Transverse colon (tissue), 4 donors: ENCODE results near the gene PFN1. TPM values are rescaled to one million over a fixed set of nuclear protein-coding genes. Genes with fewer than 3 reads are reported as not detected.

Experiments used
- DNase-seq: peaks from one replicate; pipeline ENCODE4 v3.0.0-alpha.2; 2019
- H3K27ac ChIP-seq, 4 donors: fragments of 200-600 bp; sonication (generic); 2 replicates each; pipeline ENCODE4 v1.5.1; 2016 to 2018; ENCODE audit warnings: inconsistent platforms in 4 of 4
- H3K27me3 ChIP-seq: fragments of 200-600 bp; sonication (generic); 2 replicates; pipeline ENCODE4 v1.5.1; 2017; ENCODE audit warnings: inconsistent platforms
- H3K36me3 ChIP-seq, 4 donors: fragments of 200-600 bp; sonication (generic); 2 replicates each; pipeline ENCODE4 v1.5.1; 2017 to 2019; ENCODE audit warnings: inconsistent platforms in 4 of 4
- H3K4me1 ChIP-seq, 4 donors: fragments of 200-600 bp; sonication (generic); 2 replicates each; pipeline ENCODE4 v1.5.1; 2017 to 2020; ENCODE audit warnings: inconsistent platforms in 4 of 4
- H3K4me3 ChIP-seq, 4 donors: fragments of 200-600 bp; sonication (generic); 1 replicate in 1 of 4; 2 replicates in 3 of 4; pipeline versions ENCODE4 v1.5.1 to v1.6.1; 2017 to 2019; ENCODE audit warnings: inconsistent platforms in 4 of 4
- H3K9me3 ChIP-seq, 2 donors: fragments of 200-600 bp; sonication (generic); 2 replicates each; pipeline ENCODE4 v1.5.1; 2017 to 2019; ENCODE audit warnings: inconsistent platforms in 2 of 2
- EP300 ChIP-seq: sonication (generic); formaldehyde crosslinking; IDR thresholded peaks from one replicate; pipeline ENCODE4 v1.6.1; 2017; ENCODE audit warnings: antibody characterized with exemption, low read depth
- POLR2A ChIP-seq: fragments of 450-650 bp; IDR thresholded peaks from one replicate; pipeline ENCODE4 v1.6.1; 2016; ENCODE audit warnings: antibody characterized with exemption, mild to moderate bottlenecking, moderate library complexity
- POLR2AphosphoS5 ChIP-seq, 3 donors: sonication (generic); formaldehyde crosslinking; IDR thresholded peaks; one replicate each; pipeline ENCODE4 v1.6.1; 2016; ENCODE audit warnings: antibody characterized with exemption in 3 of 3
- WGBS, 2 donors: methylation state at CpG; one replicate each; pipeline ENCODE4 v1.1.5; 2018; ENCODE audit warnings: low coverage in 1 of 2; 5-methylcytosine and 5-hydroxymethylcytosine counted together
- in situ Hi-C, 4 donors: fragments of 200-750 bp; cut with MboI; loops; one replicate each; pipeline versions ENCODE4 v1.15.0 to v1.15.1; 2017; ENCODE audit warnings: low sequenced_read_pairs in 3 of 4, low pct_ligation_motif_present in 1 of 4, low pct_unique_long_range_greater_than_20kb in 1 of 4
- intact Hi-C: fragments of 100-400 bp; cut with DNase I; formaldehyde crosslinking; loops from one replicate; pipeline ENCODE4 v1.15.1; 2023; ENCODE audit warnings: low total_unique reads
- total RNA-seq, 4 donors: library from RNA; depleted of rRNA; stranded (reverse); fragments of >200 nt; gene quantifications; one replicate each; pipeline ENCODE4 v1.1.0, GENCODE V29; 2016
- TF ChIP-seq, protein P1 (sequence below), 5 experiments: fragments of 200-600 bp in 3 of 5; fragments of 450-650 bp in 2 of 5; sonication (generic) in 3 of 5; IDR thresholded peaks; 1 replicate in 2 of 5; 2 replicates in 3 of 5; pipeline ENCODE4 v1.5.1; 2016 to 2017; ENCODE audit warnings: antibody characterized with exemption in 5 of 5, inconsistent platforms in 3 of 5, mild to moderate bottlenecking in 2 of 5, moderate library complexity in 1 of 5

Gene PFN1
- total RNA-seq, 4 donors from 2014 or later = 743 to 1,049 (median 945) TPM

DNA sequence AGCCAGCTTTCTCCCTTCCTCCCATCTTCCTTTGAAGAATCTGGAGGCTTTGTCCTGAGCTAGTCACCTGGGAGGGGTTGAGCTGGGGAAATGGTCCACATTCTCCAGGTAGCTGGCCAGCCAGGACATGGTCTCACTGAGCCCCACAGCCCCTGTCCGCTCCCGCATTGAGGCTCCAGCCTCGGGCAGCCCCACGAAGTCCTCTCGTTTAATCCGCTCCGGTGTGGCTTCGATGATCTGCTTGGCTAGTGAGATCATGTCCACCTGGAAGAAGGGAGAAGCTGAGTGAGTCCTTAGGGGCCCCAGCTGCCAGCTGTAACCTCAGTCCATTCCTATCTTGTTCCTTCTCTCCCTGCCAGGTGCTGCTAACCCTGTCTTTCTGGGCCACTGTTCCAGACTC, 21.9 kb upstream of the PFN1 start:
- Histone ChIP-seq H3K36me3 (peaks cover 0 to 36% (median 5%) of the 10 kb centered on the region in 4 donors), H3K27me3 (no peaks in the 10 kb centered on the region), H3K9me3 (no peaks in the 10 kb centered on the region), H3K4me1 (peaks cover 14 to 33% (median 26%) of the 10 kb centered on the region in 4 donors), H3K4me3 (no peak overlapping the region), H3K27ac (peak overlapping the region; percentile 91 to 98 (median 96))
- intact Hi-C loops (loop anchor here (10.0 kb wide), 1 partner anchor 95 kb away; no protein-coding TSS in a partner anchor), in situ Hi-C loops (loop anchor here in 1 of 4 donors (10.0 kb wide), 1 partner anchor 55 kb away; no protein-coding TSS in a partner anchor)
- DNase-seq = no peak
- 80 to 96% methylated on average over 3 to 8 of the region's 8 CpGs for WGBS, 2 donors
- TF ChIP-seq, protein P1, sequence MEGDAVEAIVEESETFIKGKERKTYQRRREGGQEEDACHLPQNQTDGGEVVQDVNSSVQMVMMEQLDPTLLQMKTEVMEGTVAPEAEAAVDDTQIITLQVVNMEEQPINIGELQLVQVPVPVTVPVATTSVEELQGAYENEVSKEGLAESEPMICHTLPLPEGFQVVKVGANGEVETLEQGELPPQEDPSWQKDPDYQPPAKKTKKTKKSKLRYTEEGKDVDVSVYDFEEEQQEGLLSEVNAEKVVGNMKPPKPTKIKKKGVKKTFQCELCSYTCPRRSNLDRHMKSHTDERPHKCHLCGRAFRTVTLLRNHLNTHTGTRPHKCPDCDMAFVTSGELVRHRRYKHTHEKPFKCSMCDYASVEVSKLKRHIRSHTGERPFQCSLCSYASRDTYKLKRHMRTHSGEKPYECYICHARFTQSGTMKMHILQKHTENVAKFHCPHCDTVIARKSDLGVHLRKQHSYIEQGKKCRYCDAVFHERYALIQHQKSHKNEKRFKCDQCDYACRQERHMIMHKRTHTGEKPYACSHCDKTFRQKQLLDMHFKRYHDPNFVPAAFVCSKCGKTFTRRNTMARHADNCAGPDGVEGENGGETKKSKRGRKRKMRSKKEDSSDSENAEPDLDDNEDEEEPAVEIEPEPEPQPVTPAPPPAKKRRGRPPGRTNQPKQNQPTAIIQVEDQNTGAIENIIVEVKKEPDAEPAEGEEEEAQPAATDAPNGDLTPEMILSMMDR (IDR thresholded peaks at IDR 0.05) = no peak
- TF ChIP-seq POLR2AphosphoS5 (IDR thresholded peaks at IDR 0.05) (no peak), EP300 (no peak), POLR2A (no peak)

DNA sequence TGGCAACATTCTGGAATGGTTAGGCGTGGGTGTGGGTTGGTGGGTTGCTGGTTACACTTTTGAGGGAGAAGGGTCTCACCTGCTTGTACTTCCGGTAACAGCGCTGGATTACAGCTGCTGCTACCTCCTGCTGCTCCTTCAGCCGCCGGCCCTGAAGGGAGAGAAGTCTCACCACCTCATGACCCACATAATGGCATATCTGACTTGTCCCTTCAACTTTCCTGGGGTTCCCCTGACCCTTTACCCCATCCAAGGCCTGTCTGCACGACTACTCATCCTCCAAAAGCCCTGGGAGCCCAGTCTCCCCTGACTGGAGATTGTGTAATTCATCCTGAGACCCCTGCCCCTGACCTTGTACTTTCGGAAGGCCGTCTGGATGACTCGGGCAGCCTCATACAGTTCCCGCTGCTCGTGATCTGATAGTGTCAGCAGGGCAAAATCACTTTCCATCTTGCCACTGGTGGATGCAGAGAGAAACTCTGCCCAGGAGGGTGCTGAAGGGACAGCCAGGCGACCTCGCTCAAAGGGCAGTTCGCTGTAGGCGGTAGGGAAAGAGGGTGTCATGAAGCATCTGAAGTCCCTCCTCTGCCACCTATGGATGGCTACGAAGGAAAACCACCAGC, 21.3 kb upstream of the PFN1 start:
- Histone ChIP-seq H3K4me3 (no peak overlapping the region), H3K27ac (peak overlapping the region; percentile 91 to 98 (median 96))
- WGBS, 2 donors = 70 to 80% methylated on average over 1 to 16 of the region's 16 CpGs

DNA sequence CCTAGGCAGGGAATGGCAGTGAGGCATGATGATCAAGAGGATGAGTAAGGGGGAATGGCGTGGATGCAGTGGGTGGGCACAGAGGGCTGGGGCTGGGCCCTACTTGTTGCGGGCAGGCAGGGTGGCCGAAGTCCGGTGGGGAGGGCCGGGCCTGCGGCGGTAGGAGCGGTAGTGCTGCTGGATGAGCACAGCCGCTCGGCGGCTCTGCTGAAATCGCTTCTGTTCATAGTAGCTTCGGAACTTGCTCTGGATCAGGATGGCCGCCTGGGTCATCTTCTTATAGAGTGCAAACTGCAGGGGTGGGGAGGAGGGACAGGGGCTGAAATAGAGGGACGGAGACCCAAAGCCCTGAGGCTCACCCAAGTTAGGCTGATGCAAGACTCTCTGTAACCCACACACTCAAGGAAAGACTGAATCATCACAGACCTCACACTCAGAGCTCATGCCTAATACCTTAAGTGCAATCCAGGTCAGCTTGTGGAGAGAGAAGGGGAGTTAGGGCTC, 20.8 kb upstream of the PFN1 start:
- Histone ChIP-seq H3K27ac (peak overlapping the region; percentile 91 to 98 (median 96)), H3K4me3 (peak overlapping the region in 3 of 4 donors; percentile 55 to 82 (median 69)), H3K9me3 (no peaks in the 10 kb centered on the region), H3K4me1 (peaks cover 14 to 33% (median 26%) of the 10 kb centered on the region in 4 donors), H3K36me3 (peaks cover 0 to 31% (median 5%) of the 10 kb centered on the region in 4 donors), H3K27me3 (no peaks in the 10 kb centered on the region)
- in situ Hi-C loops (no loop called here), intact Hi-C loops (no loop called here)
- 73% methylated on average over 15 of the region's 15 CpGs; no CpG with 5 or more reads in 1 of the 2 donors for WGBS, 2 donors
- TF ChIP-seq POLR2A = no peak
- TF ChIP-seq, protein P1 (IDR thresholded peaks at IDR 0.05) = no peak
- TF ChIP-seq POLR2AphosphoS5 (IDR thresholded peaks at IDR 0.05) = peak; percentile 32 to 59 (median 49)
- no peak for DNase-seq

More for the DNA sequence above, 21.3 kb upstream of the PFN1 start:
- no peaks in the 10 kb centered on the region for H3K27me3 ChIP-seq
- H3K4me1 ChIP-seq = peaks cover 14 to 33% (median 26%) of the 10 kb centered on the region in 4 donors
- DNase-seq = no peak
- intact Hi-C loops (loop anchor here (10.0 kb wide), 1 partner anchor 95 kb away; no protein-coding TSS in a partner anchor), in situ Hi-C loops (loop anchor here in 1 of 4 donors (10.0 kb wide), 1 partner anchor 55 kb away; no protein-coding TSS in a partner anchor)
- TF ChIP-seq, protein P1 (IDR thresholded peaks at IDR 0.05) = no peak
- no peak for TF ChIP-seq POLR2A
- TF ChIP-seq POLR2AphosphoS5 (IDR thresholded peaks at IDR 0.05) = no peak
- no peak for TF ChIP-seq EP300
- no peaks in the 10 kb centered on the region for H3K9me3 ChIP-seq
- H3K36me3 ChIP-seq = peaks cover 0 to 36% (median 5%) of the 10 kb centered on the region in 4 donors

- H3K27ac ChIP-seq = peak overlapping the region; percentile 91 to 98 (median 96)
- no peak for TF ChIP-seq POLR2A
- TF ChIP-seq, protein P1 (IDR thresholded peaks at IDR 0.05) = no peak
- TF ChIP-seq POLR2AphosphoS5 (IDR thresholded peaks at IDR 0.05) = no peak
- TF ChIP-seq EP300 = no peak
- peaks cover 14 to 33% (median 26%) of the 10 kb centered on the region in 4 donors for H3K4me1 ChIP-seq
- in situ Hi-C loops (no loop called here), intact Hi-C loops (no loop called here)
- WGBS, 2 donors = 42 to 51% methylated on average over 10 to 23 of the region's 23 CpGs
- H3K36me3 ChIP-seq = peaks cover 0 to 26% (median 5%) of the 10 kb centered on the region in 4 donors
- no peaks in the 10 kb centered on the region for H3K9me3 ChIP-seq
- peak overlapping the region; percentile 37 to 82 (median 62) for H3K4me3 ChIP-seq
- DNase-seq = no peak
- H3K27me3 ChIP-seq = no peaks in the 10 kb centered on the region
Measured at GRCh38 chr17:4968486-4969046, 20.2 kb upstream of the PFN1 start.
